Measurements from ENCODE around the gene KRT17.
"Not testable (repeated sequence)": the region's sequence is repeated elsewhere in the genome, so short reads cannot be mapped to it uniquely, and the experiment has no call there.

DNA sequence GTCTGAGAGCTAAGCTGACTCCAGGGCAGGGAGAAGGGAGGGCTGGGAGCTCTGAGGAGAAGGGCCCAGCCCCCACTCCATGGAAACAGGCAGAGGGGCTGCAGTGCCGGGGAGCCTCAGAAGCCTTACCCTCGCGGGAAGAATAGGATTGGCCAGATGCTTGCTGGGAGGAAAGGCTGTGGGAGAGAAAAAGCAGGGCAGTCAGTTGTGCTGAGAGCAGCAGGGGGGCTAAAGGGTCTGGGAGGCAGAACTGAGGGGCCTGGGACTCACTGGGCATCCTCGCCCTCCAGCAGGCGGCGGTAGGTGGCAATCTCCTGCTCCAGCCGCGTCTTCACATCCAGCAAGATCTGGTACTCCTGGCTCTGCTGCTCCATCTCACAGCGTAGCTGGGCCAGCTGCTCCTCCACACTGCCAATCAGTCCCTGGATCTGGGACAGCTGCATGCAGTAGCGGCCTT is 14.3 kb downstream of the KRT17 start:
- not testable (repeated sequence) for TF ChIP-seq POLR2A (IDR thresholded peaks at IDR 0.05; ENCODE audit: low read depth, low read length); NFE2L2 (IDR thresholded peaks at IDR 0.05; ENCODE audit: low read depth, low read length); BHLHE40 (IDR thresholded peaks at IDR 0.05; ENCODE audit: low read depth, low read length); RAD21 (IDR thresholded peaks at IDR 0.05; ENCODE audit: low read length)
- TF ChIP-seq, protein P1, sequence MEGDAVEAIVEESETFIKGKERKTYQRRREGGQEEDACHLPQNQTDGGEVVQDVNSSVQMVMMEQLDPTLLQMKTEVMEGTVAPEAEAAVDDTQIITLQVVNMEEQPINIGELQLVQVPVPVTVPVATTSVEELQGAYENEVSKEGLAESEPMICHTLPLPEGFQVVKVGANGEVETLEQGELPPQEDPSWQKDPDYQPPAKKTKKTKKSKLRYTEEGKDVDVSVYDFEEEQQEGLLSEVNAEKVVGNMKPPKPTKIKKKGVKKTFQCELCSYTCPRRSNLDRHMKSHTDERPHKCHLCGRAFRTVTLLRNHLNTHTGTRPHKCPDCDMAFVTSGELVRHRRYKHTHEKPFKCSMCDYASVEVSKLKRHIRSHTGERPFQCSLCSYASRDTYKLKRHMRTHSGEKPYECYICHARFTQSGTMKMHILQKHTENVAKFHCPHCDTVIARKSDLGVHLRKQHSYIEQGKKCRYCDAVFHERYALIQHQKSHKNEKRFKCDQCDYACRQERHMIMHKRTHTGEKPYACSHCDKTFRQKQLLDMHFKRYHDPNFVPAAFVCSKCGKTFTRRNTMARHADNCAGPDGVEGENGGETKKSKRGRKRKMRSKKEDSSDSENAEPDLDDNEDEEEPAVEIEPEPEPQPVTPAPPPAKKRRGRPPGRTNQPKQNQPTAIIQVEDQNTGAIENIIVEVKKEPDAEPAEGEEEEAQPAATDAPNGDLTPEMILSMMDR (conservative IDR thresholded peaks at IDR 0.05; ENCODE audit: low read depth, low read length): 0 out of 2 replicates have a peak, but pooled peaks have one; percentile 20
- TF ChIP-seq, protein P2, sequence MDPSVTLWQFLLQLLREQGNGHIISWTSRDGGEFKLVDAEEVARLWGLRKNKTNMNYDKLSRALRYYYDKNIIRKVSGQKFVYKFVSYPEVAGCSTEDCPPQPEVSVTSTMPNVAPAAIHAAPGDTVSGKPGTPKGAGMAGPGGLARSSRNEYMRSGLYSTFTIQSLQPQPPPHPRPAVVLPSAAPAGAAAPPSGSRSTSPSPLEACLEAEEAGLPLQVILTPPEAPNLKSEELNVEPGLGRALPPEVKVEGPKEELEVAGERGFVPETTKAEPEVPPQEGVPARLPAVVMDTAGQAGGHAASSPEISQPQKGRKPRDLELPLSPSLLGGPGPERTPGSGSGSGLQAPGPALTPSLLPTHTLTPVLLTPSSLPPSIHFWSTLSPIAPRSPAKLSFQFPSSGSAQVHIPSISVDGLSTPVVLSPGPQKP (IDR thresholded peaks at IDR 0.05; ENCODE audit: borderline replicate concordance, low read depth, low read length): not testable (repeated sequence)

Data from IMR-90 (cell line).